Measurements from ENCODE around the gene PPP2R2C.

PPP2R2C gene

DNA sequence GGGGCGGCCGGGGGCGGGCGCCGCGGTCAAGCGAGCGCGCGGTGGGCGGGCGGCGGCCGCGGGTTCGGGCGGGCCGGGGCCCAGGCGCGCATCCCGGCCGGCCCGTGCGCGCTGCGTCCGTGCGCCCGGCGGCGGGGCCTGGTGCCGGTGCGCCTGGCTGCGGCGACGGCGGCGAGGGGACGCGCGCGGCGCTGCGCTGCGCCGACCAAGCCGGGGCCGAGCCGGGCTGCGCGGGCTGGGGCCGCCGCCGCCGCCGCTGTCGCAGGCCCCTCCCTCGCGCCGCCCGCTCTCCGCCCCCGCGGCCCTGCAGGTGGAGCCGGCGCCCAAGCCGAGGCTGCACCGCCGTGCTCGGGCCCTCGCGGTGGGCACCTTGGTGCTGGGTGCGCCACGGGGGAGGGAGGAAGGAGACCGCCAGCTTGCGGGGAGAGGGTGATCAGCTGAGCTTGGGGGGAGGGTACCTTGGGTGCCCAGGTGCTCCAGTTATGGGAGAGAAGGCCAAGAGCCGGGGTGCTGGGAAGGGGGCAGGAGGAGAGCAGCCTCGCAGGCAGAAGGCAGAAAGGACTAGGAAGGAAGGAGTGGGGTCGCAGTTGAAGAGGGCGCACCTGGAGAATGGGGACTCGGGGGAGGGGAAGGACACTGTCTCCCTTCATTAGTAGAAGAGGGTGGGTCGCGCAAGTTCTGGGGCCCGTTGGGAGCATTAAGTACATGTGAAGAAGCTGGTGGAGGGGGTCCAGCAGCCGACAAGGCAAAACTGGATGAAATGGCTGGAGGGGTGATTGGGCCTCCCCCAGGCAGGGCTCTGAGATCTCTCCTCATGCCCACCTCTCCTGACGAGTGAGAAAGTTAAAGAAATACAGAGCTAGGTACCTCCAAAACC, at the start of gene PPP2R2C:
PPP2R2C (minus strand) TSS at position 228 of the 877 bp plus-strand sequence. CDS start 385 bp downstream, outside the sequence.
- in situ Hi-C loops (cut with MboI; ENCODE audit: low sequenced_read_pairs) = no loop called here

DNA sequence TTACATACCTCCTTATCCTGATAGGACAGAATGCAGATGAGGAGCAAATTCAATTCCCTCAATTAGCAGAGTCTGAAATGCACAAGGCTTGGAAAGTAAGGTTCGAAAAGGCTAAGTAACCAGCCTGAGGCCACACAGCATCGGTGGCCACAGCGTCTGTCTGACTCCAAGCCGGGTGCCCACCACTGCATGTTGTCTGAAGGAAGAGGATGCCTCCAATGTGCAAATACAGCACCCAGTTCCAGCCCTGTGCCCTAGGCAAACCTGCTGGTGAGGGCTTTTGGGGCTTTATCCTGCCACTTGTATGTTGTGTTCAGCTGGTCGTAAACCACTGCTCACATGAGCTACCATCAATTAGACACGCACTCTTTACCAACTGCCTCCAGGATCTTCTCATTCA, 48.6 kb upstream of the PPP2R2C start:
- in situ Hi-C loops (cut with MboI; ENCODE audit: low sequenced_read_pairs) = no loop called here

DNA sequence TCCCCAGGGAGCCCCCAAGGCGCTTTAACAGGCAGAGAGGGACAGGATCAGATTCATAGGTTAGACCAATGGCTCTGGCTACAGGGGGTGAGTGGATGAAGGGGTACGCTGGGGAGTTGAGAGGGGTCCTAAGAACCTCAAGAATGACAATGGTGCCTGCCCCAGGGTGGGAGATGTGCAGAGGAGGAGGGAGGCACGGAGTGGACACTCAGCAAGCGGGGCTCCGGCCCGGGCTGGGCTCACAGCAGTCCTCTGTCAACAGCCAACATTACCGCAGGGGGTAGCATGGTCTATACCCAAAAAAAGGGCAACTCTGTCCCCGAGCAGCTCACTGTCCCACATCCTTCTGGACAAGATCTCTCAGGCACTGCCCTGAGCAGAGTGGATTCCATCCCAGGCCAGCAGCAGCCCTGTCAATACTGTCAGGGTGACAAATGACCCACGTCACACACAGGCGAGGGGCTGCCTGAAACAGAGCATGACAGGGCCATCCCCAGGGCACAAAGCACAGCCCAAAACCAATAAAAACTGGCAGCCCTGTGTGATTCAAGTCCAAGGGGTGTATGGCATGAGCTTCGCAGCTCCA, 47.7 kb upstream of the PPP2R2C start:
- in situ Hi-C loops (cut with MboI; ENCODE audit: low sequenced_read_pairs) = no loop called here

DNA sequence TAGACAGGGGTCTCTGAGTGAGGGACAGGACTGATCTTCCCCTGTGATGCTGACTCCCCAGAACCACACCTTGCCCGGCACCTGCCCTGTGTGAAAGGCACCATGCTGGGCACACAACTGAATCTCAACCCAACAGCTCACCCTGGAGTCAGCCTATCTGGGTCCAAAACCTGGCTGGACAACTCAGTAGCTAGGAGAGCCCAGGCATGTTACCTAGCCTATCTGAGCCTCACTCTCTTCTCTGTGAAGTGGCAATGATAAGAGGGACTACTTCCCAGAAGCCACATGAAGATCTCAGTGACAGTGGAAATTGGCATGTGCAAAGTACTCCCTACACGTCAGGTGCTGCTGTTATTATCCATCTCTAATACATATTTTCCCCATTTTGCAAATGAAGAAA, 44.8 kb upstream of the PPP2R2C start:
- in situ Hi-C loops (cut with MboI; ENCODE audit: low sequenced_read_pairs) = no loop called here

DNA sequence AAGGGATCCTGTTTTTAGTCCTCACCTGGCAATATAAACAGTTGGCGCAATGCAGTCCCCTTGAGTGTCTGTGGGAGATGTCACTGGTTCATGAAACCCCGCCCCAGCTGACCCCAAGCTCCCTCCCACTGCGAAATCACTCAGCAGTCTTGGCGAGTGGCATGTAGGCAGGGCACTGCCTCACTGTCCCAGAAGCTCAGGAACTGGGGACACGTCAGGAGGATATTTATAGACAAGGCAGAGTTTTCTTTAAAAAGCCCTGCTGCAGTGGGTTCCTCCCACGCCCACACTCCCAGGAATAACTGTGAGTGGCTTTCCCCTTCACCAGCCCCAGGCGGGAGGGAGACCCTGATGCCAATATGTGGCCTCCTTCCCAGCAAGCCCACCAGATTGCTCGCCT, 44.3 kb upstream of the PPP2R2C start:
- in situ Hi-C loops (cut with MboI; ENCODE audit: low sequenced_read_pairs) = no loop called here

DNA sequence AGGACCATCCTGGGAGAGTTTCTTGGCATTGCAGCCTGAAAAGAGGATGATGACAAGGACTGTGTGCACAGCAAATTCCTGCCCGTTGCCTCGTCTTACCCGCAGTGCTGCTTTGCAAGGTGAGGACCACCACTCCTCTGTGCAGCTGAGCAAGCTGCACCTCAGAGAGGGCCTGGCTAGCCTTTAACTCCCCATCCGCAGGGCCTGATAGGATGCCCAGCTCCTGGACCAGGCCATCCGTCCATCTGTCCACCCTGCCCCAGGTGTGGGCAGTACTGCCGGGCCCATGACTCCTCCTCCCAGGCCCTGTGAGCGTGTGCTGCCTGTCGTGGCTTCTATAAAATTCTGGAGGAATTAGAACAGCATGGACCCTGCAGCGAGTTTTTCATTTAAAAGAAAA, 43.9 kb upstream of the PPP2R2C start:
- in situ Hi-C loops (cut with MboI; ENCODE audit: low sequenced_read_pairs) = no loop called here

DNA sequence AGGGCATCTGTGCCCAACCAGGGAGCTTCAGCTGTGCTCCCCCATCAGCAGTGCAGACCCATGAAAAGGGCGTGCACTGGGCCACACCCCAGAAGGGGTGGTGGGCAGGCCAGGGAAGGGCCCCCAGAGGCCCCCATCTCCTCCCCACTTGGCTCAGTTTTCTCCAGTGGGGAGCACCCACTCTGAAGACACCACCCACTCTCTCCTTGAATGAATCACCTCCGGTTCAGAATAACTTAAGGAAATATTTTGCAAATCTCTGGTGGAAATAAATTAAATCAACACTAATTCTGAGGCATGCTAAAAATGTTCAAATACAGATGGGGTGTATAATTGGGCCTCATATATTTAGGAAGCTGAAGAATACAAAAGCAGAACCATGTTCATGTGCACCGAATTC, 41.3 kb upstream of the PPP2R2C start:
- in situ Hi-C loops (cut with MboI; ENCODE audit: low sequenced_read_pairs) = no loop called here

DNA sequence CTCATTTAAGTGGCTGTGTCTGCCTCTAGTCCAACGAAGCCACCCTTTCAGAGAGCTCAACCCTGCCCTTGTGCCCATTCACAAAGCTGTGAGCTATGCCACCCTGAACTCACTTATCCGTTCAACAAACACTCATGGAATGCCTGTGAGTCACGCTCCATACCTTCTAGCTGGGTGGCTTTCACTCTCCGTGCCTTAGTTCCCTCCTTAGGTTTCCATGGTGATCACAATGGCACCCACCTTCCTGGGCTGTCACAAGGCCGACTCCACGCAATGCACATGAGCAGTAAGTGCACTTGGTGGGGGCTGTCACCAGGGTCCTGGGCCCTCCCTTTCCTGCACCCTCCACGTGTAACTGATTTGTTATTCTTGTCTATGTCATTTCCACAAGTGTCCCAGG, 37.2 kb upstream of the PPP2R2C start:
- in situ Hi-C loops (cut with MboI; ENCODE audit: low sequenced_read_pairs) = no loop called here

DNA sequence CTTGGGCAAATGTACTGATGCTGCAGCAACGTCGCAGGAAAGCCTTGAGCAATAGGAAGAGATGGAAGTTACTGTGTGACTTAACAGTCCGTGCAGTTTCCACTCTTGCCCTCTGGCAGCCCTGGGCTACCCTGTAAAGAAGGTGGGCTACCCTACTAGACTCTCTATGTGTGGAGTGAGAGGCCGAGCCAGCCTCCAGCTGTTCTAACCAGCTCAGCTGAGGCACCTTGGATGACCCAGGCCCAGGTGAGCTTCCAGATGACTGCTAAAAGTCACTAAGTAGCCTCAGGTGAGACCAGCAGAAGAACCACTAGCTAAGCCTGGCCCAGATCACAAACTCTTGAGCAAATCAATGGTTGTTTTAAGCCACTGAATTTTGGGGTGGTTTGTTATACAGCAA, 34.9 kb upstream of the PPP2R2C start:
- in situ Hi-C loops (cut with MboI; ENCODE audit: low sequenced_read_pairs) = no loop called here

DNA sequence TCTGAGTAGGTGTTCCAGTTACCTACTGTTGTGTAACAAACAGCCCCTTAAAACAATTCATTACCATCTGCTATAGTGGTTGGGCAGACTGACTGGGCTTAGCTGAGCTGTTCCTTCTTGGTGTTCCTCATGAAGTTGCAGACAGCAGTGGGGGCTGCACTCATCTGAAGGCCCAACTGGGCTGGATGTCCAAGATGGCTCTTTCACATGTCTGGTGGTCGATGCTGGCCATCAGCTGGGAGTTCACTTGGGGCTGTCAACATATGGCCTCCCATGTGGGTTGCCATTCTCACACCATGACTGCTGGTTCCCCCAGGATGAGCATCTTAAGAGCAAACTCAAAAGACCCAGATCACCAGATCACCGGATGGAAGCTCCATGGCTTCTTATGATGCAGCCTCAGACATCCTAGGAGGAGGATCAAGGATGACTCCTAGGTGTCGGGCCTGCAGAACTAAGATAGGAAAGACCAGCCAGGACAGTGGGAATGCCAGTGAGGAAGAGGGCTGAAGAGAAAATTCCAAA, 34.3 kb upstream of the PPP2R2C start:
- in situ Hi-C loops (cut with MboI; ENCODE audit: low sequenced_read_pairs) = no loop called here

DNA sequence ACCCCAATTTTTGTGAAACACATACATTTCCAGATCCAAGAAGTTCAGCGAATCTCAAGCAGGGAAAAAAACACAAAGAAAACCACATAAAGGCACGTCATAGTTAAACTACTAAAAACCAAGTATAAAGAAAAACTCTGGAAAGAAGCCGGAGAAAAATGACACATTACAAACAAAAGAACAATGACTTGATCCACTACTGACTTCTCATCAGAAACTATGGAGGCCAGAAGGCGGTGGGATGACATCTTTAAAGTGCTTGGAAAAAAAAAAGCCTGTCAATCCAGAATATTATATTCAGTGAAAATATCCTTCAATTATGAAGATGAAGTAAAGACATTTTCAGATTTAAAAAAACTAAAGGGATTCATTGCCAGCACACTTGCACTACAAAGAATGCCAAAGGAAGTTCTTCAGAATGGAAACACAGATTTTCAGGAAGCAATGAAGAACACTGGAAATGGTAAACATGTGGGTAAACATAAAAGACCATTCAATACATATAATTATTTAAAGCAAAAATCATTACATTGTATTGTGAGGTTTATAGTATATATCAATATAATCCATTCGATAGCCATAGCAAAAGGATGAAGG, 32.6 kb upstream of the PPP2R2C start:
- in situ Hi-C loops (cut with MboI; ENCODE audit: low sequenced_read_pairs) = no loop called here

DNA sequence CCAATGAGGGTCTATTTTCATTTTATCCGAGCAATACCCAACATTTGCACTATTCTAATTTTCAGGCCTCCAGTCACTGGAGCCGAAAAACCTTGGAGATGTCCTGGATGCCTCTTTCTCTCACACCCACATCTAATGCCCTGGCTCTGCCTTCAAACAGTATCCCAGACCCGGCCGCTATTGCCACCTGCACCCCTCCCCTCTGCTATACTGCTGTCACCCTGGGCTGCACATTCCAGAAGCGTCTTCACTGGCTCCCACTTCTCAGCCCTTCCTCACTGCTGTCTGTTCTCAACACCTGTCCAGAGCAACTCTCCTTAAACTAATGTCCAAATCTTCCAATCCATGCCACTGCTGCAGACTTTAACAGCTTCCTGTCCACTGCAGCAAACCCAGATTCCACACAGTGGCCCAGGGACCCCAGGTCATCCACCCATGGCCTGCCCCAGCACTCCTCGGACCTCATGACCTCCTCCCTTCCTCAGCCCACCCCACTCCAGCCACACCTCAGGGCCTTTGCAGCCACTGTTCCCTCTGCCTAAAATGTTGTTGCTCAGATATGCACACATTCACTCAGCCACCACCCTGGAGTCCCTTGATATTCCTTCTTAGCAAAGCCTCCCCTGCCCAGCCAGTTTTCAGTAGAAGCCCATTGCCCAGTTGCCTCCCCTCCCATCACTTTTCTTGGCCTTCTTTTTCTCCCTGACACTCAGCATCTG, 30.5 kb upstream of the PPP2R2C start:
- in situ Hi-C loops (cut with MboI; ENCODE audit: low sequenced_read_pairs) = no loop called here

DNA sequence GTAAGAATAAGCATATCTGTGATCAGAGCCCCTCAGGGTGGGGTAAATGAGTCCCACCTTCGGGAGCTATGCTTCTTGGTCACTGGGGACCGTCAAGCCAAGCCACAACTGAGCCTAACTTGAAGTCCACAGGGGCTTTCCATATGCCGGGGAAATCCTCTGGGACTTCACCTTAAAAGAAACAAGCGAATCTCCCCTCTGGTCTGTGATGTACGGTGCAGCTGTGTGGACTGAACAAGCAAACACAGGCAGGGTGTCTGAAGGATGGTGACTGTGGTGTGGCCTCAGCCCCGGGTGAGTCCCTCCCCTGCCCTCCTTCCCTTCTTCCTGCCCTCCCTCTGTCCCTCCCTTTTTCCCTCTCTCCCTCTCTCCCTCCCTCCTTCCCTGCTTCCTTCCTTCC, 29.7 kb upstream of the PPP2R2C start:
- in situ Hi-C loops (cut with MboI; ENCODE audit: low sequenced_read_pairs) = no loop called here

DNA sequence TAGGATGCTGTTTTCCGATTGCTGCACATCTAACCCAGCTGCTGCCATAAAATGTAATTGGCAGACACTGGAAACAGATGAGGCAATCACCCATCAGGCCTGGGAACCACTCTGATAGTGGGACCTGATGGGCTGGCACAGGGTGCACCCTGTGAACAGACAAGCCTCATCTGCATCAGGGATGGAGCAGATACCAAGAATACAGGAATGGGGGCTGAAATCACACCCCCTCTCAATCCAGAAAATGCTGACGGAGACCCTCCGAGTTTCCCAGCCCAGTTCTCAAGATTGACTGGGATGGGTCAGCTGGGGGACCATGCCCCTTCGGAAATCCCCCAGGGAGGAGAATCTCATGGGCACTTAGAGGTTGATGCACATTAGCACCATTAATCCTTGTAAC, 28.8 kb upstream of the PPP2R2C start:
- in situ Hi-C loops (cut with MboI; ENCODE audit: low sequenced_read_pairs) = no loop called here

DNA sequence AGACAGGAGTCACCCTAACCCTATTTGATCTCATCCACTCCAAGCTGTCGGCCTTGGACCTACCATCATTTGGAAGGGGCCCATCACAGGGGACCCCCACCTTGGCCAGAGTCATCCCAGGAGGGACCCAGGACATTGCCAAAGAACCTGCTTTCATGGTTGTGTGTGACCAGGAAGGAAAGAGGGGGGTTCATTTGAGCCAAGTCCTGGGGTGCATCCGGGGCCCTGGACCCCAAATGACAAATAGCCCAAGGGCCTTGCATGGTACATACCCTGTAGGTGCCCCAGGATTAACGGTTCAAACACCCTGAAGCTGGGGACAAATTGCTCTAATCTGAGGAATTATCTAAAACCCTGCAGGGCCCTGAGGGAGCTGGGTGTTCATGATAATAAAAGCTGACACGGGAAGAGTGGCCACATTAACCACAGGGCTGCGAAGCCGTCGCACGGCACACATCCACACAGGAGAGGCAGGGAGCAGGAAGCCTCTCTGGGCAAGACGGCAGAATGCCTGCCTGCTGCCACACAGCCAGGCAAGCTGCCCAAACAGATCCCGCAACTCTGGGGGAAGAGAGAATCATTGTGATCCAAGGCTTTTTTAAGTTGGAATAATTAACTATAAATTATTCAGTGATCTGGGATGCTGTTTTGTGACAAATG, 28.2 kb upstream of the PPP2R2C start:
- in situ Hi-C loops (cut with MboI; ENCODE audit: low sequenced_read_pairs) = no loop called here

DNA sequence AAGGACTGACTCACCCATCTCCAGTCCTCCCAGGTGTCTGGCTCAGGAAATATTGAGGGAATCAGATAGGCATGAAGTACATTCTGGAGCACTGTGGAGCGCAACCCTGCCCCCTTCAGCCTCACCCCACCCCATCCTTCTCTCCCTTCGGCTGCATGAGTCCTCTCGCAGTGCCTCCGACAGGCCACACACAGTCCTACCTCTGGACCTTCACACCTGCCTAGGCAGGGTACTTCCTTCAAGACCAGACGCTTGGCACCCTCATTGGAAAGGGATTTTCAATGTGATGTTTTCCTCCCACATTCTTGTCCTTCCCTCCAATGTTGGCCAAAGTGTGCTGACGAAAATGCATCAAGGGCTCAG, 26.8 kb upstream of the PPP2R2C start:
- in situ Hi-C loops (cut with MboI; ENCODE audit: low sequenced_read_pairs) = no loop called here

DNA sequence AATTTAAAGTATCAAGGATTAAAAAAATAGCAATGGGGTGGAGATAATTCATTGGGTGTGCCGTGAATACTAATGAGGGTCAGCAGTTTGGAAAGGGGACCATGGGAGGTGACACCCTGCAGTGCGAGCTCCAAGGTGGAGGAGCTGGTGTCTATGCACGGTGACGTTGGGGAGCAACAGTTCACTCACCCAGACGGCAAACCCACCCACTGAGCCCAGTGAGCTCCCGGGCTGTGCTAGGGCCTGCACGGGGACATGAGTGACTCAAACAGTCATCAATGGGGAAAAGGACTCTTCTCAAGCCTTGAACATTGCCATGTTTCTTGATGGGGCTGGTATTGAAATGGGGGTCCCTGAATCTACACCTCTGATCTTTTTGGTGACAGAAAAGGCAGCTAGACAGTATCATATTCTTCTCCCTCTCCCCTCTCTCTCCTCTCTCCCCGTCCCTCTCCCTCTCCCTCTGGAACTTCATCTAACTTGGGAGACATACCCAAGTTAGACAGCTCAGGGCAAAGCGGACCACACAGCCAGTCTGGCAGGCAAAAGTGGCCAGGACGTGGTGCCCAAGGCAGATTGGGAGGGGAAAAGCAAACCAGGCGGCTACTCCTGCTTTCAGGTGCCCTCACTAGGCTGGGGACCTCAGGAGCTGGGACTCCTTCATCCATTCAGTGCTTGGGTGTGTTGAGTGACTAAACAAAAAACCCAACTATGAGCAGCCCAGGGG, 26.3 kb upstream of the PPP2R2C start:
- in situ Hi-C loops (cut with MboI; ENCODE audit: low sequenced_read_pairs) = no loop called here

DNA sequence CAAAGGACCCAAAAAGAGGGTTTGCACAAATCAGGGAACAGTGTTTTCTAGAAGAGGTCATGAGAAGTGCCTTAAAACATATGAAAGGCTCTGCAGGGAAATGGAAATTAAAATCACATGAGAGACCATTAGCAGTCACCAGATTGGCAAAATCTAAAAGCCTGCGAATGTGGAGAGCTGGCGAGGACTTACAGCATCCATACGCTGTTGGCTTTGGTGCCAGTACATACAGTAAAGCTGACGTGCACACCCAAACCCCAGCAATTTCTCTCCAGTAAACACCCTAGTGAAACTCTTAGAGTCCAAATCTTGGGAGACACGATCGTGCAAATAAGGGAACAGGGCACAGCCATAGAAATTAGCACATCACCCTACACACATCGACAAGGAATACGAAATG, 25.4 kb upstream of the PPP2R2C start:
- in situ Hi-C loops (cut with MboI; ENCODE audit: low sequenced_read_pairs) = no loop called here

DNA sequence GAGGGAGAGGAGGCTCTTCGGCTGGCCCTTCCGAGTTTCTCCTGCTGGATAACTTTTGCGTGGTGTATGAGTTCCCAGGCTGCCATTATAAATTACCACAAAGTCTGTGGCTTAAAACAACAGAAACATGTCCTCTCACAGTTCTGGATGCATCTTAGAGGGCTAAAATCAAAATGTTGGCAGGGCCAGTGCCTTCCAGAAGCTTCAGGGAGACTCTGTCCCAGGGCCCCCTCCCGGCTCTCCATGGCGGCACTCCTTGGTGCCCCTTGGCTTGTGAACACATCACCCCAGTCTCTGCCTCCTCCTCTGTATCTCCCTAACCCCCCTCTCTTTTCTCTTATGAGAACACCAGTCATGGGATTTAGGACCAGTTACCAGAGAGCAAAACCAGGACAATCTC, 23.3 kb upstream of the PPP2R2C start:
- in situ Hi-C loops (cut with MboI; ENCODE audit: low sequenced_read_pairs) = no loop called here

DNA sequence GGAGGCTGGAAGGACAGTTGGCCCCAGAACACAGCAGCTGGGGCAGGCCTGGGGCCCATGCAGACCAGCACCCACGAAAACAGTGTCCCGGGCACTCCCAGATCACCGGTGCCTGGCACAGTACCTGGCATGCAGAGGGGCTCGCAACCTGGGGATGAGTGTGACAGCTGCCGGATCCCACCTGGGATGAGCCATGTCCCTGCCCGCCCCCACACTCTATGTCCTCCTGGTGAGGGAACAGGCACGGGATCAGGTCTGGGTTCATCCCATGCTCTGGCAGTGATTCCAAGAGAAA, 22.8 kb upstream of the PPP2R2C start:
- in situ Hi-C loops (cut with MboI; ENCODE audit: low sequenced_read_pairs) = no loop called here

Data from hTERT RPE-1 (cell line).